GM18907 (cell line): ENCODE data around the gene HOXA3.

Source experiments
- ATAC-seq: cut with Tn5 transposase; IDR thresholded peaks from one replicate; pipeline ENCODE4 v1.9.1; 2021; ENCODE audit warnings: mild to moderate bottlenecking, moderate library complexity; ENCODE audit not compliant: unreplicated experiment

Gene HOXA3

DNA sequence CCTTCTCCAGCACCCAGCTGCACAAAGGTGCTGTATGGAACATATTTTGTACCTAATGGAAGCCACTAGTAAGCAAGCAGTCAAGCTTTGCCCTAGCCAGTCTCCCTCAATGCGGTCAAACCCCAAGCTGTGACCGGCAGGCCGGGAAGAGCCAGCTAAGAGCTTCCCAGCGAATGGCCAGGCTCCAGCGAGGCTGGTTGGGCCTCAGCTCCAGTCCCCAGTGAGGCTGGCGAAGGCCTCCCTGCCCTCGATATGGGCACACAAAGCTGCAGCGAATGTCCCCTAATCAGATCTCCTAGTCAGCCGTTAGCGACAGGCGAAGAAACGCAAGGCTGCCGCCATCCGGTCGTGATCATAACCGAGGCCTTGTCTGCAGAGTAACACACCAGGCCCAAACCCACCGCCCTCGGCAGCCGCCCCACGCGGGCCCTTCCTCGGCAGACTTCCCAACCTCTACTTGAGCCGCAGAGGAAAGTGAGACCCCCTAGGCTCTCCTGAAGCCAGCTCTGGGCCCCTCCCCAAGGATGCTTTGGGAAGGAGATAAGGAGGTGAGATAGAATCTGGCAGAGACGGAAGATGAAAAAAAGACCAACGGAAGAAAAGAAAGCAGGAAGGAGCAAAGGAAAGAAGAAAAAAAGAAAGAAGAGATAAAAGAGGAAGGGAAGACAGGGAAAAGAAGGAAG, 16.0 kb upstream of the HOXA3 start:
- no peak for ATAC-seq

DNA sequence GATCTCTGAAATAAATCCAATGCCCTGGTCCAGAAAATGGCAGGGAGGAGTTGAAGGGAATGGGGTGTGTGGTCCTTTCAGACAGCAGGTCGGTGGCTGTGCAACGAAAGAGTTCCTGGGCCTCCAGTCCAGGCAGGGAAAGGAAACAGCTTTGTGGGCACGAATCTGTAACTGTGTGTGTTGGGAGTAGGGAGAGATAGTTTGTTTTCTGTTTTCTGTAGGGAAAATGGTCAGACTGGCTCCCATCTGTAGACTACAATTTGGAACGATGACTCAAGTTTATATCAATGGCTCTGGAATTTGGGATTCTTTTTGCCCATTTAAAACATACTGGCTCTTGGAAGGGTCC, 15.5 kb upstream of the HOXA3 start:
- ATAC-seq, result no peak

DNA sequence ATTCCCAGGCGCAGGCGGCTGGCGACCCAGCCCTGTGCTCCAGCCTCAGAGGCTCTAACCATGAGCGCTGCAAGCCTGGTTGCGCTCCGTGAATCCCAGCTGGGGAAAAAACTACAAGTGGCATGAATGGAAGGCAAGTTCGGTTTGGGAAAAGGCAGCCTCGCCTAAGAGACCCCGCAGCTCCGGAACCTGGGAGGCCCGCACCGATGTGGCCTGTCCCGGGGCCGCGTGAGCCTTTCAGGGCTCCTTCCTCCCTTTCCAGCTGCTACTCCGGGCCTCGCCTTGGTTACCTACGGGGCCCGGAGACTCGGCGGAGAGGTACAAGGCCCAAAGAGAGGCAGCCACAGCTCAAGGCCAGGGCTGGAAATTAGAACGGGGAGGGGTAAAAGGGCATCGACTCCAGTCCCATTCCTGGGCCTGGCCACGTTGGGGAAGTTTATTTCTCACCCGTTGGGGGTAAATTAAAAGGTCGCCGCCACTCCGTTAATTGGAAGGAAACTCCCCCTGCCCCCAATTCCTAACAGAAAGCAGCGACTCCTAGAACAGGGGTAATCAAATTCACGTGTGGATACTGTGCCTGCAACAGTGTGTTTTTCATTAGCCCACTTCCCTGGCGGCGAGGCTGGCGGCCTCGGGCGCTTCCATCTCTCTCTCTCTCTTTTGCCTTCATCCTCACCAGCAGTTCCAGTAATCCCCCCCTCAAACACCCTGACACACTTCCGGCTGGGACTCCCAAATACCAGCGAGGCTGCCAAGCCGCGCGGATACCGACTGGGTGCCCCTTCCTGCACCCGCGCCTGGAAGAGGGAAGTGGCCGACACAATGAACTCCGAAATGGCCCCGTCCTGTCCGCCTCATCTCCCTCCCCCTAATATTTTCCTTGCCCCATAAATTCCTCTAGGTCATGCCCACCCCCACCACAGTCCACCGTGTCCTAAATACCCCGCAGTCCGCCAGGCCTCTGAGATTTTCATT, 14.4 kb upstream of the HOXA3 start:
- no peak for ATAC-seq

DNA sequence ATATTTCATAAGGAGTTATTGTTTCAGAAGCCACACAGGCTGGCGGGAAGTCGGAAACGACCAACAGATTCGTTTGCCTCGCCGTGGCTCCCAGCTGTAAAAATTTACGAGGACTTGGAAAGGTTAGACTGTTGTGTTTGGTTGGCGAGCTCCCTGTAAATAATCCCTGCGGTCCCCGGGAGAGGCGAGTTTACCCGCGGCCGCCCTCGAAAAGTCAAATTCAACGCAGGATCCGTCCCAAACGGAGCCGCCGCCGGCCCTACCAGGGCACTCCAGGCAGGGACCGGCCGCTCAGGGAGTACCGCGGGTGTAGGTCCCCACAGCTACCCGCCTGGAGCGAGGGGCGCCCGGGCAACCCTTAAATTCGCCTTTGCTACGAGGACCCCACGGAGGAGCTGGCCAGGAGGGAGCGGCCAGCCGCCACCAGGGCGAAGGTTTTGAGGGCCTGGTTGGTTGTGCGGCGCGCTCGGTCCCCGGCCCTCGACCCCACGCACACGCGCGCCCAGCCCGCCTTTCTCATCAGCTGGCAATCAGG, 13.7 kb upstream of the HOXA3 start:
- no peak for ATAC-seq

DNA sequence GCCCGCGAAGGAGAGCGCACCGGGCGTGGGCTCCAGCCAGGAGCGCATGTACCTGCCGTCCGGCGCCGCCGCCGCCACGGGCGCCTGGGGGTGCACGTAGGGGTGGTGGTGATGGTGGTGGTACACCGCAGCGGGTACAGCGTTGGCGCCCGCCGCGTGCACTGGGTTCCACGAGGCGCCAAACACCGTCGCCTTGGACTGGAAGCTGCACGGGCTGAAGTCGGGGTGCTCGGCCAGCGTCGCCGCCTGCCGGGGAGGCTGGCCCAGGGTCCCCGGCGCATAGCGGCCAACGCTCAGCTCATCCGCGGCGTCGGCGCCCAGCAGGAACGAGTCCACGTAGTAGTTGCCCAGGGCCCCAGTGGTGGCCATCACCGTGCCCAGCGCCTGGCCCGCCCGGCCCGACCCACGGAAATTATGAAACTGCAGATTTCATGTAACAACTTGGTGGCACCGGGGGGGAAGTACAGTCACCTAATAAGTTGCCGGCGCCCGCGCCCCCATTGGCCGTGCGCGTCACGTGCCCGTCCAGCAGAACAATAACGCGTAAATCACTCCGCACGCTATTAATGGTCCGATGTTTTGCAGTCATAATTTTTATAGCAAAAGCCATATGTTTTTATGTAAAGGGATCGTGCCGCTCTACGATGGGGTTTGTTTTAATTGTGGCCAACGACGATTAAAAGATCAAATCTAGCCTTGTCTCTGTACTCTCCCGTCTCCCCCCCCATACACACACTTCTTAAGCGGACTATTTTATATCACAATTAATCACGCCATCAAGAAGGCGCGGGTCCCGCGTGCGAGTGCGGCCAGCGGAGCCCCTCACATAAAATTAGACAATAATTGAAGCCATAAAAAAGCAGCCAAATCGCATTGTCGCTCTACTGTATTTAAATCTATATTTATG, 13.0 kb upstream of the HOXA3 start, which contains the start of gene HOXA9:
Gene HOXA9, minus strand, starts transcription at position 449 of the 907 bp plus-strand sequence. Its CDS starts 80 bp downstream, at position 369.
- no peak for ATAC-seq

DNA sequence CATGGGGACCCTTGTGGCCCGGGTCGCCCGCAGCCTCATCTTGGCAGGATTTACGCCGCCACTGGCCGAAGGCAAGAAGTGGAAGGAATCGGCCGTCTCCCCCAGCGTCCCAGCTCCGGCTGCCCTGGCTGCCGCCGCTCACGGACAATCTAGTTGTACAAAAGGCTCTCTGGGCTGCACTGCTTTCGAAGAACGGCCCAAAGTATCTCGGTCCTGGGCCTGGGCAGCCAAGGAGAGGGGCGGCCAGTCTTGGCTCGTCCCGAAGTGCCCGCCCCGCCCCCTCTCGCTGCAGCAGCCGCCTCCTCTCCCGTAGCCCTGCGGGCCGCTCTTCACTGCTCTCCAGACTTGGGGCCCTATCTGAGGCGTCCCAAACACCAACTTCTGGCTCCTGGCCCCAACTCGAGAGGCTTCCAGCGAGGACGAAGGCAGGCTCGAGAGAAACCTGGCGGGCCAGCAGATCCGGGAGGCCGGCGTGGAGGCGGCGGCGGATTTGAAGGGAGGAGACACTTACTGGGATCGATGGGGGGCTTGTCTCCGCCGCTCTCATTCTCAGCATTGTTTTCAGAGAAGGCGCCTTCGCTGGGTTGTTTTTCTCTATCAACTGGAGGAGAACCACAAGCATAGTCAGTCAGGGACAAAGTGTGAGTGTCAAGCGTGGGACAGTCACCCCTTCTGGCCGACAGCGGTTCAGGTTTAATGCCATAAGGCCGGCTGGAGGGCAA, 12.1 kb upstream of the HOXA3 start:
- no peak for ATAC-seq

DNA sequence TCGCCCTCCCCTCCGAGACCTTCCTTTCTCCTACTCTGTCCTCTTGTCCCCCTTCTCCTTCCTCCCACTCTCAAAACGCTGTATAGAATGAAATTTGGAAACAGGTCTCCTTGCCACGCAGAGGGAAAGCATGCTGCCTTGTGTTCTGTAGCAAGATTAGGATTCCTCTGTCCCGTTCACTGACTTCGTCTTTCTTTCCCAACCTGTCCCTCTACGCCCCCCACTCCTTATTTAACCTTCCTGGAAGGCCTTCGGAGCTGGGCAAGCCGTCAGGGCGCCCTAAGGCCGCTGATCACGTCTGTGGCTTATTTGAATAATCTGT, 11.6 kb upstream of the HOXA3 start:
- no peak for ATAC-seq

DNA sequence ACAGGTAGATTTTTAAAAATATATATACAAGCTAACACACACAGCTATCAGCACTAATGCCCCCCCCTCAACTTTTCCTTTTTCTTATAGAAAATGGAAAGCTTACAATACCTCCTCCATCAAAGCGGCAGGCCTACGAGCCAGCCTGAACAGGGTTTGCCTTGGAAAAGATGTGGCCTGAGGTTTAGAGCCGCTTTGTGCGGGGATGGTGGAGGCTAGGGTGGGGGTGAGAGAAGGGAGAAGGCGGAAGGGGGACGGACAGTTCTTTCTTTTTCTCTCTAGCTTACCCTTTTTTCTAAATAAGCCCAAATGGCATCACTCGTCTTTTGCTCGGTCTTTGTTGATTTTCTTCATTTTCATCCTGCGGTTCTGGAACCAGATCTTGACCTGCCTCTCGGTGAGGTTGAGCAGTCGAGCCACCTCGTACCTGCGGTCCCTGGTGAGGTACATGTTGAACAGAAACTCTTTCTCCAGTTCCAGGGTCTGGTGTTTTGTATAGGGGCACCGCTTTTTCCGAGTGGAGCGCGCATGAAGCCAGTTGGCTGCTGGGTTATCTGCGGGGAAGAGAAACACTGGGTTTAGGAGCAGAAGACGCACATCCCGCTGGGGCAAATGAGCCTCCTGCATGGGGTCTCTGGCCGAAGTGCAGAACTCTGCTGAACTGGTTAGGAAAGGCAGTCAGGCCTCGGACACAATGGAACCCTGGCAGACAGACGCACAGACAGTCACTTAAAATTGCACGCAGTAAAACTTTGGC, 11.1 kb upstream of the HOXA3 start:
- ATAC-seq, result no peak

DNA sequence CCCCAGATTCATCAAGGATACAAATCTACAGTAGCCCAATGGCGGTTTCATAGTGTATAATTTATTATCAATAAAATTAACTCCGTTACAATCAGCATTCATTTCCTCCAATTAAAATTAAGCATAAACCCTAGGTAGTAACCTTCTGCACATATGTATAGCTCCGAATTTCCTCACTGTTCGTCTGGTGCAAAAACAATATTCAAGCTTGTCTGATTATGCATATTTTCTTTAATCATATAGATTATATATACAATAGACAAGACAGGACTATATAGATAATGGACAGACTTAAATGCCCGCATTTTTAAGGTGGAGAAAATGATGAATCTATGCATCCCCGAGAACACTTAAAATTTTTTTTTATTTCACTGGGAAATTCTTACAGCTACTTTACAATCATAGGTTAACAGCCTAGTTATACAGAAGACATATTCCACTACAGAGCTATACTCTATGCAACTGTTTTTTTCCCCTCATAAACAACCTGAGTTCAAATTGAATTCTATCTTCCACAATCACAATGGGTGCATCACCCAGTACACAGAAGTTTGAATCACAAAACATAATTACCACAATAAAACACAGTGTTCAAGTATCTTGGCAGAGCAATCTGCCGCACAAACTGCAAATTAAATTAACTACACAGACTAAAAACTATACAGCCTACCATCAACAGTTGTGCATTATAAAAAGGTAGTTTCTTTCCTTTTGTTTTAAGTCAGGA, 10.3 kb upstream of the HOXA3 start:
- no peak for ATAC-seq

DNA sequence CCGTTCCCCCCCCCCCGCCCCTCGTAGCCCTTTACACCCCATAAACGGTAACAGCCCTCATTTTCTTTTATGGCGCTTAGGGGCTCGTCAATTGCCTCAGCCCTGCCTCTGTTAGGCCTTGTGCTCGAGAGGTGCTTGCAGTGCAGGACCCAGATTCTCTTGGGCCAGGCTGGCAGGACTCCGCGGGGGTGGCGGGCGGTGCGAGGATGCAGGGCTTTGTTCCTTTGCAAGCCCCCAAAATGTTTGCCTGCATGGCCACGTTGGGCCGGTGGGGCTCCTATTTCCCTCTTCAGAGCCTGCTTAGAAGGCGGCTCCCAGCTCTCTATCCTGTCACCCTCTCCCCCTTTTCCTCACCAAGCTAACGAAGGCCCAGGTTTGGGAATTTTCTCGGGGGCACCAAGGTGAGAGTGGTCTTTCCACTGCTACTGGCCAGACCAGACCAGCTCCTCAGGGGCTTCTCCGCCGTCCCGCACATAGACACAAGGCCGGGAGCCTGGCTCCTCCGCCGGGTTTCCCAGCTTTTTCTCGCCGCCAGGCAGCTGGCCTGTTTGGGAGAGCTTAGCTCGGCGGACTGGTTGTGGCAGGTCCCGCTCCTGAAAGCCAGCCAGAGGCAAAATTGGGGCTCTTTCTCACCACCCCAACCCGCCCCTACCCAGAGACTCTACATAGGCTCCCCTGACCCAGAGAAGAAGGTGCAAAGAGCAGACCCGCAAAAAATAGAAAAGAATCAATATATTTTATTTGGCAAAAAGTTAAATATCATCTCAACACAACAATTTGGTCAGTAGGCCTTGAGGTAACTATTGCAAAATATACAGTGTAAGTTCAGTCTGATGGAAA, 9.6 kb upstream of the HOXA3 start:
- ATAC-seq, result no peak

DNA sequence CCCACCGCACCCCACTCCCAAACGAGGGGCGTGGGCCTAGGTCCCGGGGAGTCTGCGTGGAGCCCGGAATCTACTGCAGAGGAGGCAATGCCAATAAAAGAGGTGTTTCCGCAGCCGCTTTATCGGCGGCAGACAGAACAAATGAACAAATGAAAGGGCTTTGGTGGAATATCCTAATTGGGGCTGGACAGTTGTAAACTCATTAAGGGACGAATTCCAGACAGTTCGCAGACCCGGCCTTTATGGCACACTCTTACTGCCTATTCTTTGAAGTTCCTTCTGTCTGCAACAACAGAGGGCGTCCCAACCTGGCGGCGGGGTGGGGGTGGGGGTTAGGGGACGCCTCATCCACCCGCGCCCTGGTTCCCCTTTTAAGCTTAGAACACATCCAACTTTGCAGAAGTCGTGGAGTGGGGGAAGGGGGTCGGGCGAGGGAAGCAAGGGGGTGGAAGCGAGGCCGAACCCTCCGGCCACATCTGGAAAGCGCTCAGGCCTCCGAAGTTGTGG, 8.9 kb upstream of the HOXA3 start:
- ATAC-seq, result no peak

DNA sequence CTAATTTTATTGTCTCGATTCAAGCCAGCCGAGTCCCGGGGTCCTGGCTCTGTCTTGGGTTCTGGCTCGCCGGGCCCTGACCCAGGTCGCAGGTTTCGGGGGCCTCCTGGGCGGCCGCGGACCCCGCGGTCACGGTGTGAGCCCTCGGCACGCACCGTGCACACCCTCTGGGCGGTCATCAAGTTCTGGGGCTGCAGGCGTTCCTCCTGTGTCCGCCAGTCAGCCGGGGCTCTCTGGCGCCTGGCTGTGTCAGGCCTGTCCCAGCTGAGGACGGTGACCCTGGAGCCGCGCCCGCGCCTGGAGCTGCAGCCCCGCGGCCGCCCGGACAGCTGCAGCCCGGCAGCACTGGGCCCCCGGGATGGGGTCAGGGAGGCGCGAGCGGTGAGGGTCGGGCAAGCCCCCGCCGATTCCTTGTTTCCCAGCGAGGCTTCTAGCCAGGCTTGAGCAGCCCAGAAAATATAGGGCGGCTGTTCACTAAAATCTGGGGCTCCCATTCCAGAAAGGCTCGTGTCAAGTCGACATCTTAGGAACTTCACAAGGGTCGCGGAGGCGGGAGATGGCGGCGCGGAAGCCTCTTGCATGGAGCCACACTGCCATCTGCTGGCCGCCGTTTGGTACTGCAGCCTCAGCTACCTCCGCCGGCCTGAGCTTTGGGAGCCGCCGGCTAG, 8.3 kb upstream of the HOXA3 start:
- peak; percentile 63 for ATAC-seq

DNA sequence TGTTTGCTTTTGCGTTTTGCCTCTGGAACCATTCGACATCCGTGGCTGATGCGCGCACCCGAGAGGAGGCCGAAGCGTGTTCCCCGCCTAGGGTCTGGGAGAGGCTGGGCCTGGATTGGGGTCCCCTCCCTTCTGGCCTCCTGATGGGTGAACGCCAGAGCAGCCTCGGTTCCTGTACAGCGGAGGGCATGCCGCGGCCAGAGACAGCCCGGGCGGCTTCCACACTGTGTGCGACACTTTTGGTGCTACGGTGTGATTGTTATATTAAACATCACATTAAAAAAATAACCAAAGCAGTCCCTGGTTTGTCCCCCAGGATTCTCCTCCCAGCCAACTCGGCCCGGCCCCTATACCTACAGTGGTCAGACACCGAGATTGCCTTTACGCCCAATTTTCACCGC, 7.8 kb upstream of the HOXA3 start:
- ATAC-seq, result peak; percentile 15

DNA sequence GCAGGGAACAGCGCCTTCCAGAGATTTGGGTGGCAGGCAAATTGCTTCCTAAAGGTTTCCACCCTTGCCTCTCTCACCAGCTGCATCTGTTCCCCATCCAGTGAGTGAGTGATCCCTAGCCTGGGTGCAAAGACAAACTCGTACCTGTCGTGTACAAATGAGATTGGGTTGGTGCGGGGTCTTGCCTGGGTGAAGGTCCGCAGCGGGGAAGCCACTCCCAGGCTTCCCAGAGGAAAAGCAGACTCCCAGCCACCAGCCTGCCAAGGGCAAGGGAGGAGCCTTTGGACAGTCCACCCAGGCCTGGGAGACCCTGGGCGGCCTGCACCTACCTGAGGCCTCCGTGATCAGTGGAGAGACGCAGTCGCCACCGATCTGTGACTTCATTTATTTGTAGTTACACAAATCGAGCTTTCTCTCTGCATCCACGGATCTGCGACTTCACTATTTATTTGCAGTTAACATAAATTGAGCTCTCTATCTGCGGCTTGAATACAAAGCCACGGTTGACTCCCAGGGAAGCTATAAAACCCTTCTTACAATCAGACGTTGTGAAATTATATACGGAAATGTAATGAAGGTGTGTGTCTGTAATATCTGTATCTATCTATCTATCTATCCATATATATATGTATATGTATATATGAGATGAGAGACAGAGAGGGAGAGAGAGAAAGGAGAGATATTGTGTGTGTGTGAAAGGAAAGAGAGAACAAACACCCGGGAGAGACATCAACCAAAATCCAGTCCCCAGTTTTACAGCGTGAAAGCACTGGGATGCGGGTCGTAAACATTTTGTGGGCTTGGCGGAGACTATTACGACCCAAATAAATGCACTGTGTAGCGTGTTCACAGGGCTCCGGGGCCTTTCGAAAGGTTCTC, 7.1 kb upstream of the HOXA3 start:
- no peak for ATAC-seq

DNA sequence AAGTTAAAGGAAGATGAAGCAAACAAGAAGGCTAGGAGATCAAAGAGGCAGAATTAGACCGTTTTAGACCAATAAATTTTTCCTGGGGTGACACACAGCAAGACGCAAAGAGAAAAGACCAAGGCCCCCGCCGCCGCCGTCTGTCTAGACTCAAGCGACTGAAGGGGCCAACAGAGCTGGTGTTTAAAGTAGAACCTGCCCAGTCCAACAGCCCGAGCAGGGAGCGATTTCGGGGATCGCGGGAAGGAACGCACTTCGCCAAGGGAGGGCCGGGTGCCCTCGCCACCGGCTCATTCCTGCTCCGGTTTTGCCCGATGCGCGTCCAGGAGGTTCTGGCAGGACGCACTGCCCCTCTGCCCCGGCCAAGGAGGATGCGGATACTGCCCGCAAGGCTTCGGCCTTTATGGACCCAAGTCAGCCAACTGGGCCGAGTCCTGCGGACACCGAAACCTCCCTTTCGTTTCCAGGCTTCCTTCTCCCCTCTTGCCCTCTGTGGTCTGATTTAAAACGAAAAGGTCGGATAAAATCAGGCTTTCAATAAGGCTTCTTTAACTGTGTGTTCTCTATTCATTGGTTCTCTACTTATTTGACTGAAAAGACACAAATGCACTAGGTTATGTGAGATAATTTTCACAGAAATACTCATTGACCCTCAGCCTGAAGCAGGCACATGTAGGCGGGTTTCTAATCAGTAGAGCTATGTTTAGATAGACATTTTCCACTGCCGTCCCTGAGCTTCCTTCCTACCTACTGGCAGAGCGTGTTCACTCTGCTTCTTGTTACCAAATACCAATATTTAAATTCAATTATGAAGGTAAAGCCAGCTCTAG, 6.3 kb upstream of the HOXA3 start:
- ATAC-seq, result no peak
